B cell (primary cell): ENCODE measurements around the gene HS1BP3. TPM values are rescaled to one million over a fixed set of nuclear protein-coding genes. Genes with fewer than 3 reads are reported as not detected.

Experiments used
- ATAC-seq: fragments of 200-7000 bp; cut with Tn5 transposase; one replicate; pipeline ENCODE4 v1.10.0; 2021; ENCODE audit warnings: low read depth, mild to moderate bottlenecking, moderate number of reproducible peaks, moderate library complexity
- CTCF ChIA-PET: fragments of 350-600 bp; sonication (Branson Sonifier 250); formaldehyde crosslinking; loops from one replicate; lab custom pipeline; 2021; ENCODE audit warnings: antibody characterized with exemption, inconsistent platforms; lab: Charles Lee
- POLR2A ChIA-PET: fragments of 350-600 bp; sonication (Branson Sonifier 250); formaldehyde crosslinking; loops from one replicate; lab custom pipeline; 2021; ENCODE audit warnings: antibody characterized with exemption; lab: Charles Lee
- DNase-seq: peaks from one replicate; pipeline ENCODE4 v3.0.0; 2013
- H2AFZ ChIP-seq: 2 replicates; pipeline ENCODE4 v1.6.1; 2012; ENCODE audit warnings: mild to moderate bottlenecking, low read depth, low read length; ENCODE audit not compliant: insufficient read depth, poor library complexity, severe bottlenecking
- H3K27ac ChIP-seq, 2 donors: 1 replicate in 1 of 2; 2 replicates in 1 of 2; pipeline ENCODE4 v1.5.1; 2012 to 2013; ENCODE audit warnings: low read length in 2 of 2, mild to moderate bottlenecking in 2 of 2, moderate library complexity in 1 of 2
- H3K27me3 ChIP-seq, 4 experiments: fragments of 200-600 bp in 1 of 4; sonication (generic) in 1 of 4; replicated peaks in 1 of 4; 1 replicate in 2 of 4; 2 replicates in 2 of 4; pipeline versions ENCODE4 v1.6.1 to v1.7.0; 2013 to 2016; ENCODE audit warnings: low read length in 3 of 4, mild to moderate bottlenecking in 2 of 4, mixed read lengths in 1 of 4, moderate library complexity in 1 of 4; ENCODE audit not compliant: insufficient read depth in 4 of 4, control insufficient read depth in 3 of 4; ENCODE audit errors: control extremely low read depth in 1 of 4
- H3K36me3 ChIP-seq, 2 experiments: replicated peaks in 1 of 2; 1 replicate in 1 of 2; 2 replicates in 1 of 2; pipeline versions ENCODE4 v1.6.1 to v1.7.1; 2013; ENCODE audit warnings: low read length in 1 of 2; ENCODE audit not compliant: insufficient read depth in 2 of 2, control insufficient read depth in 1 of 2; ENCODE audit errors: control extremely low read depth in 1 of 2, extremely low read depth in 1 of 2
- H3K4me1 ChIP-seq, 2 donors: fragments of 200-600 bp in 1 of 2; sonication (generic) in 1 of 2; 1 replicate in 1 of 2; 2 replicates in 1 of 2; pipeline versions ENCODE4 v1.5.1 to v1.6.1; 2013 to 2017; ENCODE audit warnings: low read length in 2 of 2; ENCODE audit not compliant: control insufficient read depth in 2 of 2, insufficient read depth in 2 of 2
- H3K4me2 ChIP-seq: replicated peaks from 2 replicates; pipeline ENCODE3; 2012; ENCODE audit warnings: mild to moderate bottlenecking, low read depth, low read length; ENCODE audit not compliant: poor library complexity, severe bottlenecking
- H3K4me3 ChIP-seq, 5 experiments: fragments of 200-600 bp in 1 of 5; sonication (generic) in 1 of 5; 1 replicate in 3 of 5; 2 replicates in 2 of 5; pipeline versions ENCODE4 v1.5.1 to v1.7.0; 2011 to 2016; ENCODE audit warnings: low read length in 4 of 5, mild to moderate bottlenecking in 4 of 5, low read depth in 2 of 5, control low read depth in 1 of 5, moderate library complexity in 1 of 5; ENCODE audit not compliant: insufficient read depth in 1 of 5; ENCODE audit errors: control extremely low read depth in 1 of 5, extremely low read depth in 1 of 5
- H3K79me2 ChIP-seq: fragments of 200-600 bp; sonication (generic); one replicate; pipeline ENCODE4 v1.6.0; 2016; ENCODE audit warnings: low read length; ENCODE audit not compliant: control insufficient read depth, insufficient read depth
- H3K9ac ChIP-seq: fragments of 200-600 bp; sonication (generic); 2 replicates; pipeline ENCODE4 v1.6.1; 2017; ENCODE audit warnings: mild to moderate bottlenecking, low read length, moderate library complexity
- H3K9me3 ChIP-seq, 3 donors: one replicate each; pipeline versions ENCODE4 v1.6.1 to v1.7.1; 2013; ENCODE audit warnings: low read length in 2 of 3; ENCODE audit not compliant: control insufficient read depth in 2 of 3, insufficient read depth in 1 of 3; ENCODE audit errors: control extremely low read depth in 1 of 3
- H4K20me1 ChIP-seq: 2 replicates; pipeline ENCODE4 v1.6.0; 2012; ENCODE audit warnings: mild to moderate bottlenecking, low read length; ENCODE audit not compliant: insufficient read depth, control insufficient read depth, poor library complexity, severe bottlenecking
- H3K27ac Mint-ChIP-seq: one replicate; pipeline ENCODE4 v1.8.0; 2021; ENCODE audit warnings: mixed read lengths
- H3K27me3 Mint-ChIP-seq: one replicate; pipeline ENCODE4 v1.8.0; 2021; ENCODE audit warnings: mixed read lengths
- H3K4me1 Mint-ChIP-seq: one replicate; pipeline ENCODE4 v1.8.0; 2021; ENCODE audit warnings: mixed read lengths
- H3K4me3 Mint-ChIP-seq: one replicate; pipeline ENCODE4 v1.8.0; 2021; ENCODE audit warnings: mixed read lengths
- H3K9me3 Mint-ChIP-seq: one replicate; pipeline ENCODE4 v1.8.0; 2022; ENCODE audit warnings: mixed read lengths; ENCODE audit not compliant: insufficient read depth
- EZH2 ChIP-seq: IDR thresholded peaks from 2 replicates; pipeline ENCODE4 v1.6.1; 2012; ENCODE audit warnings: borderline replicate concordance, low read depth, mild to moderate bottlenecking, moderate library complexity, low read length; ENCODE audit not compliant: insufficient read depth, poor library complexity, severe bottlenecking
- WGBS: methylation state at CpG from one replicate; pipeline ENCODE4 v1.1.5; 2013; ENCODE audit warnings: missing lambda C conversion rate; ENCODE audit not compliant: insufficient coverage; 5-methylcytosine and 5-hydroxymethylcytosine counted together
- intact Hi-C: fragments of 100-400 bp; cut with micrococcal nuclease; formaldehyde crosslinking; loops from one replicate; pipeline ENCODE4 v1.10.0; 2022
- polyA plus RNA-seq: library from polyadenylated mRNA; depleted of rRNA; stranded (reverse); fragments of >200 nt; gene quantifications from 2 replicates; pipeline ENCODE4 v1.2.3, GENCODE V29; 2012
- total RNA-seq, 2 donors: library from RNA; stranded (reverse); fragments of 120-200 nt in 1 of 2; gene quantifications; 1 replicate in 1 of 2; 2 replicates in 1 of 2; pipeline versions ENCODE4 v1.2.3 to v1.2.4, GENCODE V29; 2013 to 2022
- TF ChIP-seq, protein P1 (sequence below): fragments of 200-600 bp; IDR thresholded peaks from one replicate; pipeline ENCODE4 v1.8.0; 2022; ENCODE audit warnings: antibody characterized with exemption, mild to moderate bottlenecking

The HS1BP3 gene
- total and polyA plus RNA-seq, 2 donors (not counting 1 experiment from before 2014, with no cell fraction given), result 27.8 to 28.7 TPM

- no peaks in the 10 kb centered on the region for H3K4me1 ChIP-seq
- no peaks in the 10 kb centered on the region for H3K27me3 ChIP-seq
- no peak overlapping the region for H3K27ac Mint-ChIP-seq
- H3K4me3 Mint-ChIP-seq, result no peak overlapping the region
- DNase-seq (no peak), ATAC-seq (no peak)
- peaks cover 2 to 52% of the 10 kb centered on the region in 2 experiments for H3K36me3 ChIP-seq
- H2AFZ ChIP-seq, result no peak overlapping the region
- ChIA-PET POLR2A (no interaction called here), CTCF (interaction anchor here (1.2 kb wide), 1 partner anchor 10 kb away, joined by 3 read pairs; no protein-coding TSS in a partner anchor)
- no peaks in the 10 kb centered on the region for H3K79me2 ChIP-seq
- H3K4me3 ChIP-seq, result no peak overlapping the region
- H3K4me1 Mint-ChIP-seq, result peaks cover 1% of the 10 kb centered on the region
- intact Hi-C loops, result no loop called here
- 100% methylated on average over 2 of the region's 4 CpGs for WGBS
- H3K4me2 ChIP-seq, result no peak overlapping the region
- H3K9me3 ChIP-seq, result peaks cover 0 to 5% (median 0%) of the 10 kb centered on the region in 3 donors
- H3K9ac ChIP-seq, result no peak overlapping the region
- no peaks in the 10 kb centered on the region for H4K20me1 ChIP-seq
- no peak for TF ChIP-seq EZH2
- TF ChIP-seq, protein P1, sequence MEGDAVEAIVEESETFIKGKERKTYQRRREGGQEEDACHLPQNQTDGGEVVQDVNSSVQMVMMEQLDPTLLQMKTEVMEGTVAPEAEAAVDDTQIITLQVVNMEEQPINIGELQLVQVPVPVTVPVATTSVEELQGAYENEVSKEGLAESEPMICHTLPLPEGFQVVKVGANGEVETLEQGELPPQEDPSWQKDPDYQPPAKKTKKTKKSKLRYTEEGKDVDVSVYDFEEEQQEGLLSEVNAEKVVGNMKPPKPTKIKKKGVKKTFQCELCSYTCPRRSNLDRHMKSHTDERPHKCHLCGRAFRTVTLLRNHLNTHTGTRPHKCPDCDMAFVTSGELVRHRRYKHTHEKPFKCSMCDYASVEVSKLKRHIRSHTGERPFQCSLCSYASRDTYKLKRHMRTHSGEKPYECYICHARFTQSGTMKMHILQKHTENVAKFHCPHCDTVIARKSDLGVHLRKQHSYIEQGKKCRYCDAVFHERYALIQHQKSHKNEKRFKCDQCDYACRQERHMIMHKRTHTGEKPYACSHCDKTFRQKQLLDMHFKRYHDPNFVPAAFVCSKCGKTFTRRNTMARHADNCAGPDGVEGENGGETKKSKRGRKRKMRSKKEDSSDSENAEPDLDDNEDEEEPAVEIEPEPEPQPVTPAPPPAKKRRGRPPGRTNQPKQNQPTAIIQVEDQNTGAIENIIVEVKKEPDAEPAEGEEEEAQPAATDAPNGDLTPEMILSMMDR, result no peak
- H3K27ac ChIP-seq, result no peak overlapping the region
- no peaks in the 10 kb centered on the region for H3K9me3 Mint-ChIP-seq
- no peaks in the 10 kb centered on the region for H3K27me3 Mint-ChIP-seq
These were observed 36.4 kb upstream of the HS1BP3 start for GRCh38 chr2:20687260-20687832.

DNA sequence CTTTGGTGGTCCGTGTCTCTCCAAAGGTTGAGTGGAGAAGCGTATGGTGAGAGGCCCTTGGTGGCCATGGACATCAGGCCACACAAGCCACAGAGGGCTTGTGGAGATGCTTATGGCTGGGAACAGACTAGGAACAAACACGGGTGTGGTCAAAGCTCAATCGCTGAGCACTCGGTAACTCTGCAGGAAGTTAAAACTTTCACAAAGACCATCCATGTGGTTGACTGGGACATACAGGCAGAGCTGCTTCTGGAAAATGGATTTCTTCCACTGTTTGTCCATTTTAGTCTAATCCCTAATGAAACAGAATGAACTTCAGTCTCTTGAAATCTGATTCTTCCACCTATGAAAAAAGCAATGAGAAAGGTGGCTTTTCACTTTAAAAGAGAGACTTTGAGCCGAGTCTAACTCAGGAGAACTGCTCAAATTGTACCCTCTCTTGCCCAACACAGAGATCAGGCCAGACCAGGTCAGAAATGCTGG, 33.7 kb upstream of the HS1BP3 start:
- intact Hi-C loops, result no loop called here
- H3K4me3 ChIP-seq, result no peak overlapping the region
- peaks cover 0 to 5% (median 0%) of the 10 kb centered on the region in 3 donors for H3K9me3 ChIP-seq
- Mint-ChIP-seq H3K27me3 (no peaks in the 10 kb centered on the region), H3K4me3 (no peak overlapping the region), H3K27ac (no peak overlapping the region), H3K9me3 (no peaks in the 10 kb centered on the region), H3K4me1 (peaks cover 5% of the 10 kb centered on the region)
- no peak for ATAC-seq
- CTCF ChIA-PET, result interaction anchor here (1.2 to 3.3 kb wide), 6 partner anchors 8 to 278 kb away, joined by 3 to 15 read pairs (median 10); no protein-coding TSS in a partner anchor
- no peak overlapping the region for H3K9ac ChIP-seq
- 89% methylated on average over 5 of the region's 6 CpGs for WGBS
- DNase-seq, result no peak
- no peak overlapping the region for H3K4me2 ChIP-seq
- H3K36me3 ChIP-seq, result peaks cover 0 to 68% of the 10 kb centered on the region in 2 experiments
- TF ChIP-seq, protein P1, result no peak
- TF ChIP-seq EZH2, result no peak
- H2AFZ ChIP-seq, result no peak overlapping the region
- POLR2A ChIA-PET, result no interaction called here
- H3K27ac ChIP-seq, result no peak overlapping the region
- no peaks in the 10 kb centered on the region for H3K27me3 ChIP-seq
- H3K79me2 ChIP-seq, result no peaks in the 10 kb centered on the region
- no peaks in the 10 kb centered on the region for H4K20me1 ChIP-seq
- peaks cover 0 to 5% of the 10 kb centered on the region in 2 donors for H3K4me1 ChIP-seq
